Activated CD4-positive, alpha-beta memory T cell treated with anti-CD3 and anti-CD28 coated beads for 36 hours (primary cell): ENCODE measurements around the gene PARN. TPM values are rescaled to one million over a fixed set of nuclear protein-coding genes. Genes with fewer than 3 reads are reported as not detected.

ENCODE experiments used
- CTCF ChIA-PET: fragments of 350-600 bp; sonication (Branson Sonifier 250); formaldehyde crosslinking; loops from one replicate; lab custom pipeline; 2021; ENCODE audit warnings: antibody characterized with exemption, inconsistent platforms; lab: Charles Lee
- POLR2A ChIA-PET: fragments of 350-600 bp; sonication (Branson Sonifier 250); formaldehyde crosslinking; loops from one replicate; lab custom pipeline; 2021; ENCODE audit warnings: antibody characterized with exemption; lab: Charles Lee
- DNase-seq: peaks from one replicate; pipeline ENCODE4 v3.0.0-alpha.2; 2020
- H3K27ac Mint-ChIP-seq: one replicate; pipeline ENCODE4 v1.8.0; 2021; ENCODE audit warnings: mixed read lengths
- H3K27me3 Mint-ChIP-seq: one replicate; pipeline ENCODE4 v1.8.0; 2021; ENCODE audit warnings: mixed read lengths
- H3K36me3 Mint-ChIP-seq: one replicate; pipeline ENCODE4 v1.8.0; 2021; ENCODE audit warnings: mixed read lengths
- H3K4me1 Mint-ChIP-seq: one replicate; pipeline ENCODE4 v1.8.0; 2021; ENCODE audit warnings: low read depth, mixed read lengths
- H3K4me3 Mint-ChIP-seq: one replicate; pipeline ENCODE4 v1.8.0; 2021; ENCODE audit warnings: mild to moderate bottlenecking, mixed read lengths
- H3K9me3 Mint-ChIP-seq: one replicate; pipeline ENCODE4 v1.8.0; 2021; ENCODE audit warnings: mixed read lengths
- intact Hi-C: fragments of 100-400 bp; cut with micrococcal nuclease; formaldehyde crosslinking; loops from one replicate; pipeline ENCODE4 v1.15.1; 2023
- total RNA-seq, 2 experiments: library from RNA; stranded (reverse); gene quantifications; one replicate each; pipeline ENCODE4 v1.2.3, GENCODE V29; 2021

Gene PARN
- total RNA-seq, 2 experiments from 2014 or later, result 43.4 to 44.2 TPM

DNA sequence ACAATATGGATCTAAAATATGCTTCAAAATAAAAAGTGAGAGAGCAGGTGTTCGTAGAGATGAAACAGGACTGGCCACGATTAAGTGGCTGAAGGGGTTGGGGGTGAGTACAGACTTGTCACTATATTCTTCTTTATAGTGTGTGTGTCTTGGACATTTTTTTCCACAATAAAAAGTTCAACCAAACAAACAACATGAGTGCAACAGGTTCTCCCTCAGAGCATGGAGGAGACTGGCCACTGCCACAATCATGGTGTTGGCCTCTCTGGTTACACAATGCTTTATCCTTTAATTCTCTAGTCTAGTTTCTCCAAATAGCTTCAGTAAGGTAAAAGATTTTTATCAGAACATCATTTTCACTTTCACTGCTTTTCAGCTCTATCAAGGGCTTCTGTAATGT lies 109.3 kb downstream of the PARN start:
- Mint-ChIP-seq H3K4me1 (peaks cover 17% of the 10 kb centered on the region), H3K27me3 (no peaks in the 10 kb centered on the region), H3K36me3 (no peaks in the 10 kb centered on the region), H3K4me3 (no peak overlapping the region), H3K27ac (no peak overlapping the region), H3K9me3 (no peaks in the 10 kb centered on the region)
- ChIA-PET CTCF (no interaction called here), POLR2A (no interaction called here)
- DNase-seq, result no peak
- intact Hi-C loops, result no loop called here

DNA sequence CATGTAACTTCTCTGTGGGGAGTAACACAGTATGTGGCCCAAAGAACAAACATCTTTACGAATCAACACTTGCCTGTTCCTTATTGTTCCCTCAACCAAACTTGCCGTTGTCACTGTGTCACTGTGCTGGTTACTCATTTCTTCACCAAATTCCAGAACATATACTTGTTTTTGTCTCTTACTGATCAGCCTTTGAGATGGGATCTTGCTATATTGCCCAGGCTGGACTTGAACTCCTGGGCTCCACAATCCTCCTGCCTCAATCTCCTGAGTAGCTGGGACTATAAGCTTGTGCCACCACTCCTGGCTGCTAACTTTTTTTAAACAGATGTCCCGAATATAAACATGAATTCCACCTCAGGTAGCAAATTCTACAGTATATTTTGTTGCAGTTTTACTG lies 115.1 kb downstream of the PARN start:
- no peak overlapping the region for H3K4me3 Mint-ChIP-seq
- ChIA-PET CTCF (interaction anchor here (0.7 kb wide), 1 partner anchor 12 kb away, joined by 3 read pairs; no protein-coding TSS in a partner anchor), POLR2A (no interaction called here)
- H3K9me3 Mint-ChIP-seq, result no peaks in the 10 kb centered on the region
- intact Hi-C loops, result no loop called here
- no peak overlapping the region for H3K27ac Mint-ChIP-seq
- H3K4me1 Mint-ChIP-seq, result peaks cover 3% of the 10 kb centered on the region
- H3K27me3 Mint-ChIP-seq, result no peaks in the 10 kb centered on the region
- H3K36me3 Mint-ChIP-seq, result no peaks in the 10 kb centered on the region
- DNase-seq, result no peak

DNA sequence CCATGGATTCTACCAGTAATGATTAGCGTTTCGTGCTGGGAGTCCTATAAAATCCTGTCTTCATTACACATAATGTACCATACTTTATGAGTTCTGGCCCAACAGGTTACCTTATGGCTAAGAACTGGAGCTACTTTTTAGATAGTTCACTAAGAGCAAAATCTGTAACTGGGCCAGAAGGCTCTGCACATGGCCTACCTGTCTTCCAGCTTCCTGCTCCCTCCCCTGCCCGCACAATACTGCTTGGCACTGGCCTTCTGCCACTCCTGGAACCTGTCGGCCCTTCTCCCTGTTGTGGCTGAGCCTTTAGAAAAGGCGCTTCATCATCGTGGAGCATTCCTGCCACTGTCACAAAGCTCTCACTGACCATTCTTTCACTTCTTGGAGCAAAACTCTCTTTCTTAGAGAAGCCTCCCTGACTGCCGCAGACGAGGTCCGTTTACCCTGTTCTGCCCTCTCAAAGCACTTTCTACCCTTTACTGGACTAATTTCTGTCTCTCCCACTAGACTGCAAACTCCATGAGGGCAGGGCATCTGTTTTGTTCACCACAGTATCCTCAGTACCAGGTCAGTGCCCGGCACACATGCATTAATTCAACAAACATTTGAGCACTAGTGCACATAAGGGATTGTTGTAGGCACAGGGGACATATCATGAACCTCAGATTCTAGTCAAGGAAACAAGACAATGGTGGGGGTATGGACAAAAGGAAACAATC lies 116.5 kb downstream of the PARN start:
- Mint-ChIP-seq H3K36me3 (no peaks in the 10 kb centered on the region), H3K4me1 (no peaks in the 10 kb centered on the region), H3K27ac (no peak overlapping the region), H3K9me3 (no peaks in the 10 kb centered on the region), H3K4me3 (no peak overlapping the region), H3K27me3 (no peaks in the 10 kb centered on the region)
- DNase-seq, result no peak
- ChIA-PET POLR2A (no interaction called here), CTCF (no interaction called here)
- intact Hi-C loops, result no loop called here

DNA sequence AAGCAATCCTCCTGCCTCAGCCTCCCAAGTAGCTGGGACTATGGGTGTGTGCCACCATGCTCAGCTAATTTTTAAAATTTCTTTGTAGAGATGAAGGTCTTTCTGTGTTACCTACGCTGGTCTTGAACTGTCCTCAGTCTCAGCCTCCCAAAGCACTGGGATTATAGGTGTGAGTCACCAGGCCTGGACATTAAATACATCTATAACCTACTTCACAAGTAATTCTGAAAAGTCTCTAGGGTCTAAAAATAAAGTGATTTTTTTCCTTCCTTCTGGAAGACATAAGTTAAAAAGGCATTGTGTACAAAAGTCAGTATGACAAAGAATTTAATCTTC lies 118.3 kb downstream of the PARN start:
- CTCF ChIA-PET, result interaction anchor here (0.6 to 1.2 kb wide), 2 partner anchors 18 to 418 kb away, joined by 3 to 4 read pairs; no protein-coding TSS in a partner anchor
- H3K36me3 Mint-ChIP-seq, result no peaks in the 10 kb centered on the region
- POLR2A ChIA-PET, result no interaction called here
- intact Hi-C loops, result no loop called here
- H3K4me3 Mint-ChIP-seq, result no peak overlapping the region
- no peaks in the 10 kb centered on the region for H3K4me1 Mint-ChIP-seq
- no peaks in the 10 kb centered on the region for H3K27me3 Mint-ChIP-seq
- DNase-seq, result no peak
- H3K9me3 Mint-ChIP-seq, result no peaks in the 10 kb centered on the region
- no peak overlapping the region for H3K27ac Mint-ChIP-seq

DNA sequence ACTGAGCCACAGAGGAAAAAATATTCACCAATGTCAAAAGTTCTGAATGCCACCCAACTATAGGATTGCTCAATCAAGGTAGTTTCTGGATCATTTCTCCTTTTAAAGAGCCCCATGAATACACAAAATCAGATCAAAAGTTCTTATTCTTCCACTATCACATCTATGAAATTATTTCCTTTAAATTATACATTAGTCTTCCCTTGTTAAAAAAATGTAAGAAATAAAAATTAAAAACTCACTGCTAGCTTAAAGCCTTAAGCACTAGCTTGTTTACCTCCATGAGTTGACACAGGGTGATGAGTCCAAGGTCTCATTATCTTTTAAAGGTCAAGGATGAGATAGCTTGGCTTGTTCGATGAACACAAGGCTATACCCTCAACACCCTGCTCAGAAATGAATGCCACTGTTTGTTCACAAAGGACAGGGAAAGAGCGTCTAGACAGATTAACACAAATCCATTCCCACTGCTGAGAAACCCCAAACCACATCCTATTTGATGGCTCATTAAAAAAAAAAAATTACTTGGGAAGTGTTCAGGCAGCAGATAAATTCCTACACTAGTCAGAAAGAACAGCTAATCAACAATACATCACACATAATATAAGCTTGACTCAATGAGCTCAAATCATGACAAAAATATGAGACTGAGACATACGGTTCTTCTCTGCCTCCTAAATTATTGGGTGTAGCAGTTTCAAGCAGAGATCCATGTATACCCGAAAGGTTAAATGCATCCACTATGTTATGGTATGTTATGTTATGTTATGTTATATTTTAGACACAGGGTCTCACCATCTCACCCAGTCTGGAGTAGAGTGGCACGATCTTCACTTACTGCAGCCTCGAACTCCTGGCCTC lies 118.9 kb downstream of the PARN start:
- CTCF ChIA-PET, result interaction anchor here (0.6 to 1.2 kb wide), 3 partner anchors 19 to 418 kb away, joined by 3 to 4 read pairs (median 3); no protein-coding TSS in a partner anchor
- Mint-ChIP-seq H3K27me3 (no peaks in the 10 kb centered on the region), H3K4me1 (peaks cover under 1% of the 10 kb centered on the region), H3K4me3 (no peak overlapping the region), H3K36me3 (no peaks in the 10 kb centered on the region), H3K9me3 (no peaks in the 10 kb centered on the region), H3K27ac (no peak overlapping the region)
- no peak for DNase-seq
- POLR2A ChIA-PET, result no interaction called here
- intact Hi-C loops, result no loop called here

DNA sequence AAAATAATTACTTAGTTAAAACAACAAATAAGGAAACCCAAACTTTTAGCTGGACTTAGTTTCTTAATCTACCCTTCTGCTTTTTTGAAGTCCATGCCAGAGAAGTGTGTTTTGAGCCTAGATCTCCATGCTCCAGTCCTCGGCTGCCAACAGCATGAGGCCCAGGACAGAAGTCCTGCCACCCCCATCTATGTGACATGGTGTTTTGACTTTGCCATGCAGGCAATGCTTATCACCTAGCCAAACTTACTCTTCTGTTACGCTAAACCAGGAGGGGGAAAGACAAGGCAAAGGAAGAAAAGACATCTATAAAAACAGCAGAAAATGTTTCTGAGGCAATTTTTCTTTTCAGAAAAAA lies 119.5 kb downstream of the PARN start:
- Mint-ChIP-seq H3K36me3 (no peaks in the 10 kb centered on the region), H3K4me3 (no peak overlapping the region), H3K27me3 (no peaks in the 10 kb centered on the region), H3K27ac (no peak overlapping the region), H3K9me3 (no peaks in the 10 kb centered on the region), H3K4me1 (peaks cover 5% of the 10 kb centered on the region)
- DNase-seq, result no peak
- CTCF ChIA-PET, result interaction anchor here (1.1 kb wide), 1 partner anchor 19 kb away, joined by 3 read pairs; no protein-coding TSS in a partner anchor
- POLR2A ChIA-PET, result no interaction called here
- intact Hi-C loops, result no loop called here

DNA sequence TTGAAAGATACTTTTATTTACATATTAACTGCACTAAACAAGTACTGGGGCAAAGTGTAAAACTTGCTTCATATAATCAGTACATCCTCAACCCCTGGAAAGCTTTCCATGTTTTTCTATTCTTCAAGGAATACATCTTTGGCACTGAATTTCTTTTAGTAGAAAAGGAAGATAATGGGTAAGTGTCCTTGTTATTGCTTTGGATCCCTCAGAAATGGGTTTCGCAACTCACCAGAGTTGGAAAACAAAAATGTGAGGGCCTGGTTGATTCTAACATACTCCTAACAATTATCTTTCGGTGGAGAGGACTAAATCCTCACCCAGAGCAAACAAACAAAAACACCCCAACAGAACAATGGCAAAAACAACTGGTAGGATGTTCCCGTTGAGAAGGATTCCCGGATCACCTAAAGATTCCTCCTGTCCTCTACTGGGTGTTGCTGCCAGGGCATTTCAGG lies 120.4 kb downstream of the PARN start:
- Mint-ChIP-seq H3K27me3 (no peaks in the 10 kb centered on the region), H3K4me1 (peaks cover 6% of the 10 kb centered on the region), H3K9me3 (no peaks in the 10 kb centered on the region), H3K4me3 (no peak overlapping the region), H3K27ac (no peak overlapping the region), H3K36me3 (no peaks in the 10 kb centered on the region)
- ChIA-PET POLR2A (no interaction called here), CTCF (interaction anchor here (1.1 kb wide), 1 partner anchor 18 kb away, joined by 3 read pairs; no protein-coding TSS in a partner anchor)
- intact Hi-C loops, result no loop called here
- DNase-seq, result no peak

DNA sequence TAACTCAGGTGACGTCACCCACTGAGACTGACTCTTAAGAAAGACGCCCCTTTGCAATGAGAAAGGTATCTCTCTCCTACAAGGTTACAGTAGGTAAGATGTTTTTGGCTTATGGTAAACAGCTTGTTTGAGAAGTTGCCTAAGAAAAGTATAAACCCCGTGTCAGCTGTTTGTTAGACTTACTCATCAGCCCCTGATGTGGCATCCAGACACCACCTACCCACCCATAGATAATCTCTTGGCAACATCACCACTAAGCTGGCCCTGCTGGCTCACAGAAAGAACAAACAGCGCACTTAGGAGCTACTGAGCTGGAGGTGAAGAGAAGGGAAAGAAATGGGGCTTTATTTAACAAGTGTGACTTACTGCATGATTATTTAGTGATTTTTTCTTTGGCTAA lies 121.0 kb downstream of the PARN start:
- DNase-seq, result no peak
- Mint-ChIP-seq H3K27ac (no peak overlapping the region), H3K36me3 (no peaks in the 10 kb centered on the region), H3K4me1 (peaks cover 8% of the 10 kb centered on the region), H3K9me3 (no peaks in the 10 kb centered on the region), H3K4me3 (no peak overlapping the region), H3K27me3 (no peaks in the 10 kb centered on the region)
- ChIA-PET POLR2A (no interaction called here), CTCF (no interaction called here)
- intact Hi-C loops, result no loop called here

DNA sequence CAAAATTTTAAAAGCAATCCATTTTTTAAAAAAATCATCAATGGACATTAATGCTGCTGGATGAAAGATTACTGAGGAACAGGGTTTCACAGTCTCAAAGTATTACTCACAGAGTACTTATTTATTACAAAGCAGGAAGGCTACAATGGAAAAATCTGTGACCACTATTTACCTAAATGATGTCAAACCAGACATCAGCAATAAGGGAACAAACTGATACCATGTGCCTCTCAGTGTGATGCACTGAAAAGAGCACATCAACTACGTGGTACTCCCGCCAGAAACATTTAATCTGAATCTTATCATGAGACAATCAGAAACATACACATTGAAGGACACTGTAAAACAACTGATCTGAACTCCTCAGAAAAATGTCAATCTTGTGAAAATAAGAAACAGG lies 124.2 kb downstream of the PARN start:
- no peak for DNase-seq
- H3K4me3 Mint-ChIP-seq, result no peak overlapping the region
- no peaks in the 10 kb centered on the region for H3K9me3 Mint-ChIP-seq
- H3K27me3 Mint-ChIP-seq, result no peaks in the 10 kb centered on the region
- no peaks in the 10 kb centered on the region for H3K36me3 Mint-ChIP-seq
- ChIA-PET CTCF (interaction anchor here (1.3 kb wide), 1 partner anchor 256 kb away, joined by 3 read pairs; no protein-coding TSS in a partner anchor), POLR2A (no interaction called here)
- intact Hi-C loops, result no loop called here
- H3K4me1 Mint-ChIP-seq, result peaks cover 17% of the 10 kb centered on the region
- no peak overlapping the region for H3K27ac Mint-ChIP-seq

DNA sequence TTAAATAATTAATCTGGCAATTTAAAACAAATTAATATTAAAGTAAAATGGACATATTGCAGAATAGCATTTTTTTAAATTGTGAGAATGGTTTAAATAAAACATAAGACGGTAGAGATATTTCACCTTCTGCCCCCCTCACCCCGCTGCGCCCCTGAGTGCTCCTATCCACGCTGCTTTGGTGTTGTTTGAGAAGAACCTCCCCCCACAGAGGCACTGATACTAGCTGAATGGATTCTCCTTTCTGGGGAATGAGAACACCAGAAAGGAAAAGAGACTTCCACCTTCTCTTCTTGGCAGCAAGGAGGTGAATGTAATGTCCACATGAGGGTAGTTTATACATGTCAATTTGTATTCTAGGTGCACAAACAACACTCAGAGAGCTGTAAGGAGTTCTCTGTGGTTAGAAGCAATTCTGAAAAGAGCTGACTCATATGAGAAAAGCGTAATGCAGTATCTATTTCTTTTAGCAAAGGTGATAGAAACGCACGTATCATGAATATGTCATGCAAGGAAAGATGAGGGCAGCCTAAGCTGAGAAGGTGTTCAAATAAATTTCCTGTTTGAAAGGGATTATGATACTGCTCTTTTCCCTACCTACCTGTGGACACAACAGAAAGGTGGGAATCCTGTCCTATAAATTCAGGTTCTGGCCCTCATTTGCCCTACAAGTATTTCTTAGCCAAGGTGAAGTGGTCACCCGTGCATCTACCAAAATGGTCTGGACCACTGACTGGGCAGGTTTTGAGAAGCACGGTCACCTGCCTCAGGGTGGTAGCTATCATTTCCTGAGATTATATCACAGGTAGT lies 126.9 kb downstream of the PARN start:
- CTCF ChIA-PET, result interaction anchor here (1.4 kb wide), 1 partner anchor 585 kb away, joined by 3 read pairs; no protein-coding TSS in a partner anchor
- Mint-ChIP-seq H3K36me3 (no peaks in the 10 kb centered on the region), H3K27ac (no peak overlapping the region), H3K4me1 (peaks cover 17% of the 10 kb centered on the region), H3K4me3 (no peak overlapping the region), H3K9me3 (no peaks in the 10 kb centered on the region), H3K27me3 (no peaks in the 10 kb centered on the region)
- intact Hi-C loops, result no loop called here
- DNase-seq, result no peak
- POLR2A ChIA-PET, result interaction anchor here (0.6 kb wide), 1 partner anchor 311 kb away, joined by 4 read pairs; no protein-coding TSS in a partner anchor

DNA sequence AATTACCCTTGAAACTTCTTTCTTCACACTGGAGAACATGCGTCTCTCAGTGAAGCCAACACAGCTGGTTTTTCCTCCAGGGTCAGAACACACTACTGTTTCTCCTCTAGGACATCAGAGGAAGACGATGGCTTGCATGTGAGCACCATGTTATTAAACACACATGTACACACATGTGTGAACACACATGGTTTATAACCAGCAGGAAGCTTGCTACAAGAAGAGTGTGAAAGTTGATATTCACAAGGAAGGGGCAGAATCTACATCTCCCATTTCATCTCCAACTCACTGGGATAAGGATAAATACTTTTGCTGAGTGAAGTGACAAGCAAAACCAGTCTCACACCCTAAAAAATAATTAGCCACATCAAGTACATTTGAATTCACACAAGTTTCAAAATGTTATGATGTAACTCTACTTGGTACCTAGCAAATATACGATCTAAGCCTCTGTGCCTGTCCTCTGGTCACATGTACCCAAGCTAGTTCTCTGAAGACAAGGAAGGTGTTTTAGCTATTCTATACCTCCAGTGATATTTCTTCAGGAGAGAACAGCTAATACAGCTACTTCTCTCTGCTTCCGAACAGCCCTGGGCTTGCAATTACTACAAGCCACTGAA lies 127.7 kb downstream of the PARN start:
- H3K4me1 Mint-ChIP-seq, result peaks cover 17% of the 10 kb centered on the region
- H3K36me3 Mint-ChIP-seq, result no peaks in the 10 kb centered on the region
- ChIA-PET CTCF (interaction anchor here (1.4 kb wide), 1 partner anchor 584 kb away, joined by 3 read pairs; no protein-coding TSS in a partner anchor), POLR2A (no interaction called here)
- H3K4me3 Mint-ChIP-seq, result no peak overlapping the region
- no peak for DNase-seq
- H3K27me3 Mint-ChIP-seq, result no peaks in the 10 kb centered on the region
- no peaks in the 10 kb centered on the region for H3K9me3 Mint-ChIP-seq
- intact Hi-C loops, result no loop called here
- H3K27ac Mint-ChIP-seq, result no peak overlapping the region
